Activated naive CD4-positive, alpha-beta T cell (primary cell): ENCODE results near the gene THBS1.

Experiments
- DNase-seq, 4 experiments: peaks; one replicate each; lab custom pipeline; 2025; lab: John Stamatoyannopoulos, UW

Gene THBS1

GRCh38 chr15:39605146-39605545, 24.3 kb downstream of the THBS1 start:
- DNase-seq: no peak

DNA sequence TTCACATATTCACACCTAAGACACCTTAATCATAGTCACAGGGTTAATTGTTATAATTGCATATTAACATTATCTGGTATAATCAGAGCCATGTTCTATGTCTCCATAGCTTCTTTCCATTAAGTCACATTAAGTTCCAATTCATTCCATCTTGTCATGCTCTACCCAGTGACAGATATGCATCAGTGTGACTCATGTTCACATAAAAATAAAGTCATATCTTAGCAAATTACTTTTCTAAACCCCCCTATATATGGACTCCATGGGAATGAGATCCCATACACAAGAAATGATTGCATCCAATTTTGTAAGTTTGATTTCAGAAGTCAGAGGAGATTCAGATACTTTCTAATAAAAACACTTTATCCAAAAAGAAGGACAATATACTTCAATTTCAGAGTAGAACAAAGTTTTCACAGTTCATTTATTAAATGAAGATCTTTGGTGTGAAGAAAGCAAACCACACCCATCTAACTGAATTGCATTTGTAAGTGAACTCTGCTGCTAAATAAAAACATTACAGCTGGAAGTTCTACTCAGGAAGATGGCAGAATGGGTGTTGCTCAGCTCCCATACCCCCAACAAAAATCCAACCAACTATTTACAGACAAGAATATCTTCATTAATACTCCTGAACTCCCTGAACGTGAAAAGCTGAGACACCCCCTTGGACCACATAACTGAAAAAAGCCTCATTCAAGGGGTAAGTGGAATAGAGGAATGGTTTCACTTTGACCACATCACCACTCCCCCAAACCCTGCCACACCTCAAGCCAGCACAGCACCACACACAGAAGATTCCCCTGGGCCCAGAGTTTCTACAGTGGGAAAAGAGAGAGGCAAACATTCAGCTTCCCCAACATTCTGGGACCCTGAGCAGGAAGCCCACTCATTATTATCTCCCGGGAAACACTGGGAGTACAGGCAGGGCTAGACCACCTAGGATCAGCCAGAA, 27.6 kb downstream of the THBS1 start:
- DNase-seq: no peak

DNA sequence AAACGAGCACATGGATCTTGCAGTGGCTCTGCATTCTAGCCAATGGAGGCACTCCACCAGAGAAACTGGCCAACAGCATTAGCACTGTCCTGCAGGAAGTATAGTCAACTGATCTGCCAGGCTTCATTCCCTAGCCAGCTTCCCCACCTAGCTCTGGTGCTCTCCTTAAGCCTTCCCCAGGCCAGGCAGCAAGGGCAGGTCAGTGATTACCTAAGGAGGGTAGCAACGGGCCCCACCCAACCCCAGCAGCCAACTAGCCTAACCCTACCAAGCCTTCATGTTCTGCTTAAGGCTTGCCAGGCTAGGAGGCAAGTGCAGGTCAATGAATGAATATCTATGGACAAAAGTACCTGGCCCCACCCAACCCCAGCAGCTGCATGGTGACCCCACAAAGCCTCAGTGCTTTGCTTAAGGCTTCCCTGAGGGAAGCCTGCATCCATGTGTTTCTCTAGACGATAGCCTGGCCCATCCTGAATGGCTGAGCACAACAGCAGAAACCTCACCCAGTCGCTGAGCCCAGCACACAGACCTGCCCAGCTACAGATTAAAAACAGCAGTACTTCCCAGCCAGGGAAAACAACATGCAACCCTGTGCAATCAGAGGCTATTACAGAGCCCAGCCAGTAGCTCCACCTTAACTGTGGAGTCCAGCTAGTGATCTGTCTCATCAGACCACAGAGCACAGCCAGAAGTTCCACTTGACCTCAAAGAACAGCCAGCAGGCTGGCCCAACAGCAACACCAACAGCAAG, 28.5 kb downstream of the THBS1 start:
- DNase-seq: no peak

- DNase-seq: no peak
Measured at GRCh38 chr15:39610665-39611064, 29.8 kb downstream of the THBS1 start.

- no peak for DNase-seq
Measured at GRCh38 chr15:39613271-39613670, 32.4 kb downstream of the THBS1 start.

GRCh38 chr15:39613861-39614260, 33.0 kb downstream of the THBS1 start:
- no peak for DNase-seq

DNA sequence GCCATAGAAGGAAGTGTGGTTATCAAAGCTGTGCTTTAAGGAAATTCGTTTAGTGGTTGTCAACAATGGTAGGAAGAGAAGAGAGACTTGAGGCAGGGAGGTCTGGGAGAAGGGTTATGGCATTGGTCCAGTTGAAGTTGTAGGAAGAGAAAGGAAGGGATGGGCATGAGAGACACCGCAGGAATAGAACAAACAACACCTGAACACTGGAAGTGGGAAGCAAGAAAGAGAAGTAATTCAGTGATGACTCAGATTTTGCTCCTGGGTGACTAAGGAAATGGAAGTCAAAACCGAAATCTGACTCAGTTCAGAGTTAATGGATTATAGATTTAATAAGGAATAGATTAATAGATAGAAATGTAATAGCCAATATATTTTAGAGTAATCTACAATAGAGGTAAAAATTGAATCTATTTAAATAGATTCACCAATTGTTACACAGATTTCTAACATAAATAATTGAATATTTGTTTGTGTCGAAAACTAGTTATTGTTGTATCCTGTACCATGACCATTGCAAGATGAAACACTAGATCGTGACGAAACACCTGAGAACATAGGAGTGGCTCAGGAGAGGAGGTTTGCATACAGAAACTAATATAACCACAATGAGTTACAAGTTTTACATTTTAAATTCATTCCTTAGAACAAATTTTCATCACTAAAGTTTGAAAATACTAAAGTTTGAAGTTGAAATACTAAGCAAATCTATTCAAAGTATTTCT, 36.0 kb downstream of the THBS1 start:
- DNase-seq: no peak

GRCh38 chr15:39618063-39618823, 37.4 kb downstream of the THBS1 start:
- DNase-seq: no peak

DNA sequence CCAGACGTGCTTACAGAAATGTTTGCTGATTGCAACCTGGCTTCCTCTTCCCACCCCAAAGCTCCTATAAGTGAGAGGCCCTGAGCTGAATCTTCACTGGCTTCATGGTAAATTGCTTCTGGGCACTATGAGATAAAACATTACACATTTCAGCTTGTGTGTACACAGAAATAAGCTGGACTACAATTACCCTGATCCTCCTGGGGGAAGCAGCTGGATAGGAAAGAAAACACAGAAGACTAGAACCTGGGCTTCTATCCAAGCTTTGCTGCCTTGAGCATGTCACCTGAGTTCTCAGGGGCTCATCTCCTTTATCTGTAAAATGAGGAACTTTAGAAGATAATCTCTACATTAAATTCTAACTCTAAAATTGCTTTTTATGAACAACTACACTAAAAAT, 40.3 kb downstream of the THBS1 start:
- DNase-seq: no peak

DNA sequence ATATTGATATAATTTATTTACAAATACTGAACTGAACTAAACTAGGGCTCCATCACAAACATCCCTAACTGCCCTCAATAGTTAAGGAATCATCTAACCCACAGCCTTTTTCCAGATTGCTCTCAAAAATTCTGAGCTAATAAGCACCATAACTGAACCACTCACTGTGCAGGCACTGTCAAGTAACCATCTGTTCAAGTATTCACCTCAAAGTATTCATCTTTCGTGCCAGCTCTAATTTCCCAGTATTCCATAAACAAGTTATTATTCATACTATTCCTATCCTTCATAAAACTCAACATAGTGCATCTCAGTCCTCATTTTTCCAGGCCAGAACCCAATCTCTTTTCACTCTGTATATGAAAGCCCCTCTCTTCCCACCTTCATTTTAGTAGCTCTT, 41.1 kb downstream of the THBS1 start:
- DNase-seq: no peak

GRCh38 chr15:39622660-39623516, 42.0 kb downstream of the THBS1 start:
- DNase-seq: no peak

DNA sequence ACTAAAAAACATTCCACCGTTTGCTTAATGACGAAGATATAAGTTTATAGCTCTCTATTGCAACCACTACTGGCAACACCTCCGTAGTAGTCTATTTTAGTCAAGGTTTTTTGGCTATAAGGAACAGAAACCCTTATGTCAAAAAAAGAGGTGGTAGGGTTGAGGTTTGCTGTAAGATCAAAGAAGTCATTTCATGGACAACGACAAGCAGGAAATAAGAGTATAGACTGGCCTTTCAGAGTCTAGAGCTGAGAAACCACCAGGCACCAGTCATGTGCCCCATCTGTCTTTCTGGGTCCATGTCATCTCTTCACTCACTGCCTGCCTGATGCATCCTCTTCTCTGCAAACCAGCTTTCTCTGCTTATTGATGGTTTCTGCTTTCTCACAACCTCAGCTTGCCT, 42.7 kb downstream of the THBS1 start:
- no peak for DNase-seq

- DNase-seq: no peak
Measured at GRCh38 chr15:39624806-39625205, 43.9 kb downstream of the THBS1 start.

DNA sequence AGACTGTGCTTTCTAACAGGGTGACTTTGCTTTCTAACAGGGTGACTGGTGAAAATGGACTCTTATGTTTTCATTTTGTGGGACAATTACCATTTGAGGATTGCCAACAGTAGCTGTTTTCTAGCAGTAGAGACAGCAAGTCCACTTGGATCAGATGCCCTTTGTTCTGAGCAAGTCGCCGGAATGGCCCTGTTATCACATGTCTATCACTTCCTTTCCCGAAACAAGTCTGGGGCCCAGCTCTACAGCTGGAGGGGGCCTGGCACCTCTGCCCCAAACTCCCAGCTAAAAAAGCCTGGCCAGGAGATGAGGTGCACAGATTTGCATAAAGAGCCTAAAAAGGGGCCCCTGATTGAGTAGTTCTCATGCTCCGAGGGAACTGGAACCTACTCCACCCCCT, 44.6 kb downstream of the THBS1 start:
- no peak for DNase-seq

DNA sequence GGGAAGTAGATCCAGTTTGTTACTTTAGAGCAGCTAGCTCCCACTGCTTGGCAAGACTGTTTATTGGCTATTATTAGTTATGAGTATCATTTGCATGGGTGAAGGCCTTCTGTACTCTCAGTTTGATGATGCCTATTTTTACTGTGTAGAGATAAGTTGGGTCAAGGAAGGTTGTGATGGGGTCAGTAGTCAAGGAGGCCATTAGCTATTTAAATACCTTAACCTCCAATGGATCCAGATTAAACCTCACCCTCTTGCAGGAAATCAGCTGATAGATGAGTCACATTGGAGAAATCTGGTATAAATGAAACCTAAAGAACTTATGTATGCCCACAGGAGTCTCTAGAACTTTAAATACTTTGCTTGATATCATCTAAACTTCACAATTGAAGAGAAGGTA, 45.0 kb downstream of the THBS1 start:
- DNase-seq: no peak

GRCh38 chr15:39627451-39628143, 46.7 kb downstream of the THBS1 start:
- DNase-seq: no peak

GRCh38 chr15:39628144-39628508, 47.2 kb downstream of the THBS1 start:
- no peak for DNase-seq

DNA sequence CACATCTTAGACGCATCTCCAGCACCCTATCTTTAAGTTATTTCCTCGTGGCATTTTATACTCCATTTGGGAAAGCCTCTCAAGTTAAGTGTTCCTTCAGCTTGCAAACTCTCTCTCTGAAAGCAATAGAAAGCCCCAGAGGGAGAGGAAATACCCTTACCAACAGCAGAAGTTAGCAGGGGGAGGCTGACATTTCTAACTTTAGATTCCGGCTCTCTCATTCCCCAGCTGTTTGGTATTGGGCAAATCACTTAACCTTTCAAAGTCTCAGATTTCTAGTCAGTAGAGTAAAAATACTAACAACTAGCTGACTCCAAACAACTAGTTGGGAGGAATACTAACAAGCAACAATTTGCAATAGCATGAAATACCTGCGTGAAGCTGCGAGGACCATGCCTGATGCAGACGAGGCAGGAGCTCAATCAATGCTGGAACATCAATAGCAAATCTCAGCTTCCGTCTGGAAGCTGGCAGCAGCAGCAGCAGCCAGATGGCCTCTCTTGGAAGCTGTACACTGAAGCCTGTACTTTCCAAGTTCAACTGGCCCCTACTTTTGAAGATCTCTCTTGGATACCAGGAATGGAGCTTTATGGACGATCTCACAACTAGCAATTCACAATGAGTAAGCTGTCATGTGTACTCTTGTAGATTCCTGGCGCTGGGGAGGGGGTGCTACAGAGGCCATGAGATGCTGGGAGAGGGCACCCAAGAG, 47.8 kb downstream of the THBS1 start:
- no peak for DNase-seq

- peak in 1 of 4 experiments; percentile 17 for DNase-seq
Measured at GRCh38 chr15:39629371-39629770, 48.5 kb downstream of the THBS1 start.

DNA sequence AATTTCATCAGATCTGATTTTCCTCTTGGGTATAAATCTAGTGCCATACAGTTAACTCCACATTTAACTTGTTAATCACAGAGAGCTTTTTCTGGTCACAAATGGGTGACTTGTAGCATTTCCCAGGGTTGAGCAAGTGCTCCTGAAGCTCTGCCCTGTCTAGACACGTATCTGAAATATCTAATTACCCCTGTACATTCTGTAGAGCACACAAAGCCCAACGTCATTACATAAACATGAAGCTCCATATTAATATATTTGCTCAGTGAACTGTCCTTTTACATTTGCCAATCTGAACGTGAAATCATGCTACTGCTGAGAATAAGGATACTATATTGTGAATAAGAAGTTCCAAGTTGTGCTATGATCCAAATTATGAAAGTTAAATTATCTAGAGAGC, 49.0 kb downstream of the THBS1 start:
- no peak for DNase-seq
